ENCODE measurements around the gene CNTN6. TPM values are rescaled to one million over a fixed set of nuclear protein-coding genes. Genes with fewer than 3 reads are reported as not detected.

CNTN6 gene
- total RNA-seq (not detected), polyA plus RNA-seq (not detected)
- long read RNA-seq, donor 1 = 0 reads
- long read RNA-seq, donor 2 = 0 reads
- long read RNA-seq, donor 3 = 0 reads

GRCh38 chr3:1092771-1093170 is at the start of gene CNTN6:
TSS of gene CNTN6 (plus strand) at chr3:1093024. CDS start at chr3:1148009, 54,985 bp downstream.
- 16 to 36% (median 21%) methylated on average over 7 of the region's 7 CpGs for WGBS, 4 donors
- Histone ChIP-seq H3K36me3 (no peaks in the 10 kb centered on the region), H3K27me3 (peaks cover 0 to 9% (median 0%) of the 10 kb centered on the region in 9 donors), H3K9me3 (peaks cover 0 to 3% (median 0%) of the 10 kb centered on the region in 12 donors), H3K27ac (no peak within 1 kb of the TSS), H3K4me1 (no peaks in the 10 kb centered on the region), H3K4me3 (no peak within 1 kb of the TSS)
- intact Hi-C loops (cut with DNase I) = no loop called here
- TF ChIP-seq CTCF (IDR thresholded peaks at IDR 0.05) = no peak
- no peak for TF ChIP-seq POLR2A (IDR thresholded peaks at IDR 0.05)
- DNase-seq (no peak), ATAC-seq (no peak)

- H3K4me1 ChIP-seq = no peaks in the 10 kb centered on the region
- TF ChIP-seq POLR2A (IDR thresholded peaks at IDR 0.05) (no peak), CTCF (IDR thresholded peaks at IDR 0.05) (no peak)
- no peaks in the 10 kb centered on the region for H3K36me3 ChIP-seq
- ATAC-seq = no peak
- 51 to 75% (median 68%) methylated on average over 2 of the region's 2 CpGs for WGBS, 4 donors
- H3K27ac ChIP-seq = no peak overlapping the region
- intact Hi-C loops (cut with DNase I) = no loop called here
- peaks cover 0 to 17% (median 6%) of the 10 kb centered on the region in 12 donors for H3K9me3 ChIP-seq
- no peak overlapping the region for H3K4me3 ChIP-seq
- no peak for DNase-seq
- H3K27me3 ChIP-seq = no peaks in the 10 kb centered on the region
These were observed 44.3 kb upstream of the CNTN6 start for GRCh38 chr3:1048558-1048957.

GRCh38 chr3:1055870-1056269 is 37.0 kb upstream of the CNTN6 start:
- Histone ChIP-seq H3K4me1 (no peaks in the 10 kb centered on the region), H3K27me3 (no peaks in the 10 kb centered on the region), H3K4me3 (peak overlapping the region in 2 of 12 donors; percentile 28 to 29), H3K9me3 (no peaks in the 10 kb centered on the region), H3K27ac (no peak overlapping the region), H3K36me3 (no peaks in the 10 kb centered on the region)
- ATAC-seq = no peak
- TF ChIP-seq POLR2A (IDR thresholded peaks at IDR 0.05) (no peak), CTCF (IDR thresholded peaks at IDR 0.05) (no peak)
- WGBS, 4 donors = 78 to 88% (median 85%) methylated on average over 3 of the region's 3 CpGs
- intact Hi-C loops (cut with DNase I) = no loop called here
- no peak for DNase-seq

- Histone ChIP-seq H3K9me3 (no peaks in the 10 kb centered on the region), H3K4me1 (no peaks in the 10 kb centered on the region), H3K36me3 (no peaks in the 10 kb centered on the region), H3K27ac (no peak overlapping the region), H3K4me3 (peak overlapping the region in 5 of 12 donors; percentile 1 to 31 (median 28)), H3K27me3 (no peaks in the 10 kb centered on the region)
- intact Hi-C loops (cut with DNase I) = no loop called here
- TF ChIP-seq POLR2A (IDR thresholded peaks at IDR 0.05) = no peak
- TF ChIP-seq CTCF (IDR thresholded peaks at IDR 0.05) = no peak
- ATAC-seq = no peak
- no peak for DNase-seq
These were observed 36.1 kb upstream of the CNTN6 start for GRCh38 chr3:1056744-1057143.
